CD4-positive, alpha-beta T cell treated with Interferon gamma for 1 hour (primary cell): ENCODE measurements around the gene DCST1.

Source experiments
- DNase-seq: peaks from one replicate; pipeline ENCODE4 v3.0.0-alpha.2; 2020

The DCST1 gene

DNA sequence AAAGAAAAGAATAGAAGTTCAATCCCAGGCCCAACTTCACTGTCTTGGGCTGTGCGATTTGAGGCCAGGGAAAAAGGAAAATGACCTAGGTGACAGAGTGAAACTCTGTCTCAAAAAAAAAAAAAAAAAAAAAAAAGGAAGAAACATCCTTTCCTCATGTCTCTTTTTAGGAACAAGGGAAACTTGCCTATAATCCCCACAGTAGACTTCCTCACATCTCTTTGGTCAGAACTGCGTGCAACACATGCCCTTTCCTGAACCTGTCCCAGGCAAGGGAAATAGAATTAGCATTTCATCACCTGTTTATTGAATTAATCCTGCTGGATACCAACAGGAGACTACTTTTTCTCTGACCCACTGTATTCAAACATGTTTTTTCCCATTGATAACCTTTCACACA, 2.3 kb downstream of the DCST1 start:
- no peak for DNase-seq

DNA sequence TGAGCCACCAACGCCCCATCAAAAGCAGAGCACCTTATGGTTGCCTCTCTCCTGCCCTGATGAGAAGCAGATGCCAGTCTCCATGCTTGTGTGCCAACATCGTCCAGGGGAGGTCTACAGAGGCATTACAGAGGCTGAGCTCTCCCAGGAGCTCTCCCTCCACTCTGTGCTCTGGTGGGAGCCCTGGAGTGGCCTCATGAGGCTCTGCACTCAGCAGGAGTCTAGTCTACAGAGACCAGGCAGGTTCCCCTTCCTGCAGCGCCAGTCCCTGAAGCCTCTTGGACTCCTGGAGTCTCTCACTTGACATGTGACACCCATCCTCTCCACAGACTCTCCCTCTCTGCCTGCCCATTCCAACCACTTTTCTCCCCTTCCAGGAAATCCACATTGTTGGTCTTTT, 3.4 kb downstream of the DCST1 start:
- DNase-seq, result no peak

DNA sequence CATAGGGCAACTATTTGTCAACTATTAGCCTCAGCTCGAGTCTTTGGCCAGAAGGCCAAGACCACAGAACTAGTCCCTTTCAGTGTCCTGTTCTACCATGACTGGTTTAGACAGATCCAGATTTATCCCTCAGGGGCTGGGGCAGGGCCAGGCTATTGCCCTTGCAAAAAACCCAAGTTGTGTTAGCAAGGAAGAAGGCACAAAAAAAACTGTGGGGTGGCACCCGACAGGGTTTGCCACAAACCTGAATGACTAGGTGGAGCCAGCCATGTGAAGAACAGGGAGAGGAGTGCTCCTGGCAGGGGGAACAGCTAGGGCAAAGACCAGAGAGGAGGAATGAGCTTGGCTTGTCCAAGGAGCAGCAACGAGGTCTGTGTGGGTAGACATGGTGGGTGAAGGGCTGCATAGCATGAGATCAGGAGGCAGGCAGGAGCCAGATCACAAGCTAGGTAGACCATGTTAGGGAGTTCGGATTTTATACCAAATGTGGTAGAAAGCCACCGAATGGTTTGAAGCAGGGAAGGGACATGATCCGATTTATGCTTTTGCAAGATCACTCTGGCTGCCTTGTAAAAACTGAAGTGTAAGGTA, 4.3 kb downstream of the DCST1 start:
- no peak for DNase-seq

DNA sequence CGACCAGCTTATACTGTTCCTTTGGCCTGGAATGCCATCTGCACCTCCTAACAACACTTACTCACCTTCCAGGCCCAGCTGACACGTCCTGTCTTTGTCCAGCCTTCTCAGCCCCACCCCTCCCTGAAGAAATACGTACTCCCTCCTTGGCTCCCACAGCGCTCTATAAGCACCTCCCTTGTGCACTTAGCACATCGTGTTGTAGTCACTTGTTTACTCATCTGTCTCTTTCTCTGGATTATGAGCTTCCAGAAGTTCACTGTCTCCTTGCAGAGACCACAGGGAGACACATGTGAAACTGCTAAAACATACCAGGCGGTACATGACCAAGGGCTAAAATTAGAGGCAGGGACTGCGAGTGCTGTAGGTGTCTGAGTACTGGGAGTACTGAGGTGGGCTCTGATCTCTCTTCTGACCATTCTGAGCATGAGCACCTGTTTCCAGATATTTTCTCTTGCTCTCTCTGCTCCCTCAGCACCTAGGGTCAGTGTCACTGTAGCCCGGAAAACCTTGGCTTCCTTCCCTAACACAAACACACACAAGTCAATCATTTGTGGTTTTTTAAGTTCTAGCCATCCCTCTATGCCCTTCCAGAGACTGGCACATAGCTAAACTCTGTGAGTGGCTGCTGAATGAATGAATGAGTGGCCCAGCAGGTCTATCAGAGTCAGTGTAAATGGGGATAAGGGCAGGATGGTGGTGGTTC, 5.1 kb downstream of the DCST1 start:
- no peak for DNase-seq

DNA sequence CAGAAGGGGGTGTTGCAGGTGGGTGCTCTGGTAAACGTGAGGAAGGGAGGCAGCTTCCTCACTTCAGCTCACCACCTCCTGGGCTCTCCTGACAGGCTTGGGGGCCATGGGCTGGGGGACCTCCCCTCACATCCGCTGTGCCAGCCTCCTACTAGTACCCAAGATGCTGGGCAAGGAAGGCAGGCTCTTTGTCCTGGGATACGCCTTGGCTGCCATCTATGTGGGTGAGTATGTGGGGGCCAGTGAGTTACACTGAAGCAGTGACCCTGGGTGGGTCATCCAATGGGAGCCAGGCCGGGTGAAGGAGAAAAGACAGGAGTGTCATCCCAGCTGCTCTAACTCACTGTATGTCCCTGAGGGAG, 5.7 kb downstream of the DCST1 start:
- no peak for DNase-seq

DNA sequence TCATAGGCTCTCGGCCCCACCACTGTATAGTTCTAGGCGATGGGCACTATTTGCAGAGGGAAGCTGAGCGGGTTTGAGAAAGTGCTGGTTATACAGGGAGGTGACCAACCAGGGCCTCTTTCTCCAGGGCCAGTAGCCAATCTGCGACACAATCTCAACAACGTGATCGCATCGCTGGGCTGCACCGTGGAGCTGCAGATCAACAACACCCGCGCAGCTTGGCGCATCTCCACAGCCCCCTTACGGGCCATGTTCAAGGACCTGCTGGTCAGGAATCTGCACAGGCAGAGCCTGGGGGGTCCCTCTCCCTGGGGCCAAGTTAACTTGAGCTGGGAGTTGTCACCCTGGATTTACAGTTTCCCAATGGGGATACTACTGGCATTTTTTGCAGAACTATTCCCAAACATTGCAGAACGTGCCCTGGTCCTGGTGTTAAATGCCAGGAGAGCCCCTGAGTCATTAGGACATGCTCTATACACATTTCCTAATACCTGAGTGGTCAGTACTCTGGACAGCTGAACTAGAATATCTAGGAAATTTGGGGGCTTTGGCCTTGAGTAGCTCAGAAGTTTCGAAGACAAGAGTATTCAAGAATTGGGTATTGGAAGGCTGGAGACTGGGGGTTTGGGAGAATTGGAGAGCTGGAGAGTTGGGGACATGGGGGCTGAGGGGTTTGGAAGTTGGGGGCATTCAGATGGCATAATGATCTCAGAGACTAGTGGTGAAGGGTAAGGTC, 6.9 kb downstream of the DCST1 start:
- DNase-seq, result no peak

DNA sequence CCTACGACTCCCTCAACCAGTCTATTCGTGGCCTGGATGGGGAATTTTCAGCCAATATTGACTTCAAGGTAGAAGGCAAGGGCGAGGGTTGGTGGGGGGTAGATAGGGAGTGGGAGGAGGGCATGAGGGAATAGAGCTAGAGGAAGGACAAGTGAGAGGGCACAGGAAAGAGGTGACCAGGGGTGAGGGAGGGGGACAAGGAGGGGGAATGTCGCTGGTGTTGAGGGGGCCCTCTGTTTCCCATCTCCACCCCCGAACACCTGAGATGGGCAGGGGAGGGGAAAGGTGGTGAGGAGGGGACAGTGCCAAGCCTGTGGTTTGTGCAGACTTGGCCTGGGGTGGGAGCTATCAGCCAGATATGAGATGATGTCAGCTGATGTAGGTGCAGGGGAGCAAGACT, 9.2 kb downstream of the DCST1 start:
- no peak for DNase-seq

DNA sequence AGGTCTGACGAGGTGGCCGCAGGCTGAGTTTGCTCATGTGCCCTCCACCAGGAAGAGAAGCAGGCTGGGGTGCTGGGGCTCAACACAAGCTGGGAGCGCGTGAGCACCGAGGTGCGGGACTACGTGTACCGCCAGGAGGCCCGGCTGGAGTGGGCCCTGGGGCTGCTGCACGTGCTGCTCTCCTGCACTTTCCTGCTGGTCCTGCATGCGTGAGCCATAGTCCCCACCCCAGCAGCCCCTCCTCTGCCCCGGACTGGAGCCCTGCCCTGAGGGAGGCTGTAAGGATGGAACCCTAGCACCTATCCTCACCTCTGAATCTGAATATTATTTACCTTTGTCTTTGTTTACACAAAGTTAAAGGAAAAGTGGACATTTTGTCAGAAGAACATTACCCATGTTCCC, 9.7 kb downstream of the DCST1 start:
- no peak for DNase-seq

DNA sequence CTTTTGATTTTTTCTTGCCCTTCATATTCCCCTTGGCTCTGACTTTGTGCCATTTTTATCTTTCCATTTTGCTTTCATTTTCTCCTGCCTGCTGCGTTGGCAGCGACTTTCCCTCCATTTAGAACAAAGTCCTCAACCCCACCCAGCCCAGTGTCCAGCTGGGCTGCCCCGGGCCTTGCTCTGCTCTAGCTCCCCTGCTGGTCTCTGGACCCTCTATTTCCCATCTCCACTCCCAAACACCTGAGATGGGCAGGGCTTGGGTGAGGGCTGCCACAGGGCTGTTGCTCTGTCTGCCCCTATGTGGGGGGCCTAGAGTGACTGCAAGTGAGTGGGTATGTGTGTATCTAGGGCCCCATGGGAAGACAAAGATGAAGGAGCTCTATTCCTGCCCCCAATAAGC, 10.2 kb downstream of the DCST1 start:
- DNase-seq, result no peak

DNA sequence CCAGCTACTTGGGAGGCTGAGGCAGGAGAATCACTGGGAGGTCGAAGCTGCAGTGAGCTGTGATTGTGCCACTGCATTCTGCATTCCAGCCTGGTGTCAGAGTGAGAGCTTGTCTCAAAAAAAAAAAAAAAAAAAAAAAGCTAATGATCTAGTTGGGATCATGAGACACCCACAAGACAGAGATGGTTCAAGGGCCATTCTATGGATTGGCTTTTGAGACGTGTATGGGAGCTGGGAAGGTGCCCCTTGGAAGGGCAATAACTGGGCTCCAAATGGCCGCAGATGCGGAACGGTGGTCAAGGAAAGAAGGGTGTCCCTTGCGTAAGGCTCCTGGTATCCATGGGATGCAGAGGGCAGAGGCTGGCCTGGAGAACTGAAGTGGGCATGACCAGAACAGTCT, 10.7 kb downstream of the DCST1 start:
- DNase-seq, result no peak

DNA sequence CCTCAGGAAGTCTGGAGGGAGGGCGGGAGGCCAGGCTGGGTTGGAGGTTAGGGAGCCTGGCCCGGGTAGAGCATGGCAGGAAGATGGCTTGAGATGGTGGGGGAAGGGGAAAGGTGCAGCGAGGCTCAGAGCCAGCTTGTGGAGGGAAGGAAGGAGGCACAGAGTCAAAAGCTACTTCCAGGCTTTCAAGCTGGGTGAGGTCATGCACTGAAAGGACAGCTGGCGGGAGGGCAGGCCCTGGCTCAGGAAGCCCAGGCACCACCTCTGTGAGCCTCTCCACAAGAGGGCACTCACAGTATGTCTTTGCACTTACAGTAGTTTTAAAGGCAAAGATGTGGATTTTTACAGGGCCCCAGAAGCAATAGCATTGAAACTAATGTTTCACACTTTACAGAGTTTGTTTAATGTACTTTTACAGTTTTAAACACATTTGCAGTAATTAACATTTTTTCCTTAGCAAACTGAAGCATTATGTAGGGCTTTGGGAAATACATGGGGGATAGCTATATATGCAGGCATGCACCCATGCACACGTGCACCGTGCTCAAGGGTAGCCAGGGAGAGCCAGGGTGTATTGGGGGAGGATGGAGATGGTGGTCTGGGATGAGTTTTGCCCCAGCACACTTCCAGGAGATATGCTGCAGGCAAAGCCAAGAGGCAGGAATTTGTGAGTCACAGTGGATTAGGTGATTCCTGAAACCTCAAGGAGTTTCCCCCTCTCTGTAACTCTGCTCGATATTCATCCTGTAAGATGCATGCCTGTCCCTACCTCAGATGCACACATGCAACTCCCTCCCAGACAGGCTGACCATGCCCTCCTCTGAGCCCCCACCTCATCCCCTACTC, 11.4 kb downstream of the DCST1 start:
- DNase-seq, result peak; percentile 72

DNA sequence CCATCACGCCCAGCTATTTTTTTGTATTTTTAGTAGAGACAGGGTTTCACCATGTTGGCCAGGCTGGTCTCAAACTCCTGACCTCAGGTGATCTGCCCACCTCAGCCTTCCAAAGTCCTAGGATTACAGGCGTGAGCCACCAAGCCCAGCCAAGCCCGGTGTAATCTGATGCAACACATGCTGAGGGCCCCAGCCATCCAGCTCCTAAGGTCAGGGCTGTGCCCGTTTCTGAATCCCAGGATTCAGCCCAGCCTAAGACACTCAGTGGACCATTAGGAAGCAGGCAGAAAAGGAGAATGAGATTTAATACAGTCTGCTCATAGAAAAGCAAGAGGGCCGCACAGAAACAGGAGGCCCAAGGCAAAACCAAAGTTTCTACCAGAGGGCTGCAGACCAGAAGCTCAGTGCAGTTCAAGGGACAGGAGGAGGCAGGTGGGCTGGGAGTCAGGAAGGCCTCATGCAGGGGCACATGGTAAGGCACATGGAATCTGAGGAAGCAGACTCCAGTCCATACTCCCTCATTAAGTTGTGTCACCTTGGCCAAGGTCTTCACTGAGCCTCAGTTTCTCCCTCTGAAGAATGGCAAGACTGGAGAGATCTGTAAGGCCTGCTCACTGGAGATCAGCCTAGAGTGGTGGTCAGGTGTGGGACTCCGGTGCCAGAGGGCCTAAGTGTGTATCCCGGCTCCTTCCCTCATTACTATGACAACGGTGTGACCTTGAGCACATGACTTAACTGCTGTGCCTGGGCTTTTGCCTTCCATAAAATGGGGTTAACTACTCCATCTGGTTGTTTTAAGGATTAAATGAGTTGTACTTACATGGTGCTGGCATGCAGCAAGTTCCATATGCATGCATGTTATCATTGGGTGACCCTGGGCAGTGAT, 15.1 kb downstream of the DCST1 start:
- no peak for DNase-seq

DNA sequence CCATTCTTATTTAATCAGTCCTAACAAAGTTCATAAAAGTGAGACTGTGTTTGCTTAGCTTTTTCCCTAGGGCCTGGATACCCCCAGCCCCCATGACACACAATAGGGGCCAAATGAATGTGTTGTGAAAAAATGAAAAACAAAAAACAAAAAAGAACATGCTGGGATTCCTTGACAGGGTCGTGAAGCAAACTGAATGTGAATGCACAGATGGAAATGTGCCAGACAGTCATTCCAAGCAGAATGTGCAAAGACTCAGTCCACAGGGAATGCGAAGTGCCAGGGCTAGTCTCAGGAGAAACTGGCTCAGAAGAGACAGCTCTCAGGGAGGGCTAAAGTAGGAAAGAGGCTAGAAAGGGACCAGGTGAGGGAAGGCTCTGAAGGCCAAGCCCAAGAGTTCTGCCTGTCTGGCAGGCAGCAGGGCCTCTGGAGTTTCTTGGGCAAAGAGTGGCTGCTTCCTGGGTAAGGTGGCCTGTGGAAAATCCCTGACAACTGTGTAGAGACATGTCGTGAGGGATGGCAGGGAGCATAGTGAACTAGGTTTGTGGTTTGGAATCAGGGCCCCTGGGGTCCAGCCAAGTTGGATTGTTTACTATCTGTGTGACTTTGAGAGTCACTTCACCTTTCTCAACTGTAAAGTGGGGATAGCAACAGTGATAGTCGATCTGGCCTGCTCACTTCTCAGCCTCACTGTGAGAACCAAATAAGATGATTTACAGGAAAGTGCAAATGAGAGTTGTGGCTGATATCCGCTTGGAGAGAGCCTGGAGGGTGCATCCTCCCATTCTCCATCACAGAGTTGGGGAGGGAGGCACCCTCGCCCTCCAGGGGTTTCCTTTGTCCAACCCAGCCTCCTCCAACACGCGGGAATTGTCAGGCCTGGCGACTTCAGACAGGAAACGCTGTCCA, 16.3 kb downstream of the DCST1 start:
- no peak for DNase-seq

DNA sequence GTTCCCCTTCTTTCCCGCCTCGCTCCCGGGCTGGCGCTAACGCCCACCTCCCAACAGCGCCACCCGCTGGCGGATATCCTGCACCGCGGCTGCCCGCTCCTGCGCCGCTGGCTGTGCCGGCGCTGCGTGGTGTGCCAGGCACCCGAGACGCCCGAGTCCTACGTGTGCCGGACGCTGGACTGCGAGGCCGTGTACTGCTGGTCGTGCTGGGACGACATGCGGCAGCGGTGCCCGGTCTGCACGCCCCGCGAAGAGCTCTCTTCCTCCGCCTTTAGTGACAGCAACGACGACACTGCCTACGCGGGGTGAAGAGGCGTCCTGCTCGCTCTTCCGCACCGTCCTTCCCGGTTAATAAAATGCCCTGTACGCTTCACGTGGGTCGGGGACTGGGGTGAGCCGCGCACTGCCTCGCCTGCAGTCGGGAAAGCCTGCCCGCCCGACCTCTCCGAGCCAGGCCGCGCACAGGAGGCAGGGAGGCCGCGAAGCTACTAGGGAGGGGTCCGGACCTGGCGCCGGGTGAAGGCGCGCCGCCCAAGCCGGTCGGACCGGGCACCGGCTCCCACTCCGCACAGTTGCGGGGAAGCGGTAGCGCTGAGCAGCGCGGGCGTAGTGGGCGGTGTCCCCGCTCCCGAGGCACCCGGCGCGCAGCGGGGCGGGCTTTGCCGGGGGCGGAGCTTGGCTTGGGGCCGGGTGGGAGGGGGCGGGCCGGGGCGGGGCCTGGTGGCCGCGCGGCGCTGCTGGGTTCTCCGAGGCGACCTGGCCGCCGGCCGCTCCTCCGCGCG, 17.1 kb downstream of the DCST1 start, which contains the start of gene ADAM15:
ADAM15 (plus strand) TSS at position 757 of the 782 bp plus-strand sequence. CDS start 71 bp downstream, outside the sequence.
- peak; percentile 80 for DNase-seq

DNA sequence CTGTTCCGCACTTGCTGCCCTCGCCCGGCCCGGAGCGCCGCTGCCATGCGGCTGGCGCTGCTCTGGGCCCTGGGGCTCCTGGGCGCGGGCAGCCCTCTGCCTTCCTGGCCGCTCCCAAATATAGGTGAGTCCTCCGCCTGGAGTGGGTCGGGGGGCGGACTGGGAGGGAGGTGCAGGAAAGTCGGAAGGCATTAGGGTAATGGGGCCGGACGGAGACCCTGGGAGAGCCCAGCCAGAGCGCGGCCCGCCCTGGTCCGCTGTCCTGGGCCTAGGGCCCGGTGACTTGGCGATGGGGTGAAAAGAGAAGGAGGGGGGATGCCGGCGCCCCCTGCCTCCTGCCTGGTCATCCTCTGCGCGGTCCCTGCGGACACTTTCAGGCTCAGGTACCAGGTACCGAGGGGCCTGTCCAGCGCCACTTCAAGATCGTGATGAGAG, 17.7 kb downstream of the DCST1 start:
- DNase-seq, result no peak

DNA sequence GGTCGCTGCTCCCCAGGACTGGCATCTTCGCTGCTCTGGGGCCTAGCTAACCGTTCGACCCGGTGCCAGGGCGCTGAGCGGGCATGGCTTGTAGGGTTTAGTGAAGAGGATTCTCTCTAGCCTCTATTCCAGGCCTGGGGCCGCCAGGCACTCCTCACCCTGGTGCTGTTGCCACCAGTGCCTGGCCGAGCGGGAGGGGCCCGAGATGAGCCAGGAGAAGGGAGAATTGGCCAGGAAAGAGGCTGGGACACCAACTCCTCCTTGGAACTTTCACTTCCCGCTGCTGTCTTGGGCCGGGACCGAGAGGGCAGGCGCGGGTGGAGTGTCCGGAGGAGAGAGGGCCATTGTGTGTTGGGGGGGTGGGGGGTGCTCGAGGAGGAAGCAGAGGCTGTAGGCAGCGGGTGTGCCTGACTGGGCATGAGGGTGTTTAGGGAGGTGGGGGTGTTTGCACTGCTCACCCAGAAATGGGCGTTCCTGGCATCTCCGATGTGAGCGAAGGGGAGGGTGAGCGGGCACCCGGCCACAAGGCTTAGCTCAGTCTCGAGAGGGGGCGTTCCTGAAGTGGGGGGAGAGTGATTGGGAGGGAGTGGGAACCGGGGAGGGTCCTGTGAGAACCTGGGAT, 18.3 kb downstream of the DCST1 start:
- peak; percentile 57 for DNase-seq

DNA sequence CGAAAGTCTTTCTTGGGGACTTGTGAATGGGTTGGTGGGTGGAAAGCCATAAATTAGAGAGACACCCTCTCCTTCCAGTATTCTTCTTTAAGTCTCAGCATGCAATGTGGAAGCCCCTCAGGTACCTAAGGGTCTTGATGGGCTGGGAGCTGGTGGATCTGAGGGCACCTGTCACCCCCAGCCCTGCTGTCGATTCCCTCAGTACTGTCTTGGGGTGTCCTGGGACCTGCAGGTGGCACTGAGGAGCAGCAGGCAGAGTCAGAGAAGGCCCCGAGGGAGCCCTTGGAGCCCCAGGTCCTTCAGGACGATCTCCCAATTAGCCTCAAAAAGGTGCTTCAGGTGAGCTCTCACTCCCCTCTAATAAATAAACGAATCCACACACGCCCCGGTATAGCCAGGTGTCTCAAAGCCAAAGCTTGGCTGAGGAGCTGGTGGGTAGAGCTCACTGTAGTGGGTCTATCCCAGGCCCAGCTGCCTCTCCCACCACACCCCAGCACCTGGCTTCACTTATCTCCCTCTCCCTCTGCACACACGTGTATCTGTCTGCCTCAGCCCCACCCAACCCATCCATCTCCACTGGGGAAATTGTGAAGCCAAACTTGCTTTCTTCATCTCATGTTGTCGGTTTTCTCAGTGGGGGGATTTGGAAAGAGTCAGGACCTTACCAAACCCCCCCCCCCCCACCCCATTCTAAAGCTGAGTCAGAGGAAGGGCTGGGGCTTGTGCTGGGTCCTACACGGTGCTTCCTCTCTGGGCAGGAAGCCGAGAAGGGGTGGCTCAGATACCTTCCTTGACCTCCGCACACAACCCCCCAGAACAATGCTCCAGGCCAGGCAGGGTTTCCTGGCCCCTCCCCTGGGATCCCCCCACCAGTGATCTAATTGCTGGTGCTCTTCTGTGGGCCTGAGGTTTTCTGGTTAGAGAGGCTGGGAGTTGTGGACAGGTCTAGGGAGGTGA, 19.1 kb downstream of the DCST1 start:
- DNase-seq, result no peak

DNA sequence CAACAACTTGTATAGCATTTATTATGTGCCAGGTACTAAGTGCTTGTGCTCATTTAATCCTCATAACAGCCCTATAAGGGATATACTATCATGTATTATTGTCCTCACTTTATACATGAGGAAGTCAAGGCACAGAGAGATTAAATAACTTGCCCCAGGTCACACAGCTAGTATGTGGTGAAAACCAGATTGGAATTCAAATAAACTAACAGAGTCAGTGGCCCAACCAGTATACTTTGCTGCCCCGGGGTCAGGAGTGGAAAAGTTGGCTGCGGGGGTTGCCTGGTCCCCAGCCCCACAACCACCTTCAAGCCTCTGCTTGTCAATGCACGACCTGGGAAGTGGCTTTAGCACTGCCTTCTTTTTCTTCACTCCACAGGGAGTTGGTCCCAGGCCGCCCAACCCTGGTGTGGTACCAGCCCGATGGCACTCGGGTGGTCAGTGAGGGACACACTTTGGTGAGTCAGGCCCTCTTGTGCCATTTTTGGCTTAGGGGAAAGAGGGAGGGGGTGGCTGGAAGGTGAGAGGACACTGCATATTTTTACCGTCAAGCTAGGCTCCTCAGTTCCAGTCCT, 20.0 kb downstream of the DCST1 start:
- no peak for DNase-seq
